Ascending aorta (tissue), 2 donors: Measurements from ENCODE around the gene PLA2G7. TPM values are rescaled to one million over a fixed set of nuclear protein-coding genes. Genes with fewer than 3 reads are reported as not detected.

ENCODE experiments used
- DNase-seq, 2 donors: peaks; one replicate each; pipeline ENCODE4 v3.0.0-alpha.2; 2019; ENCODE audit warnings: low spot score in 2 of 2
- H3K27ac ChIP-seq, 2 donors: fragments of 200-600 bp; sonication (generic); one replicate each; pipeline ENCODE4 v1.5.1; 2016 to 2017; ENCODE audit warnings: mild to moderate bottlenecking in 1 of 2
- H3K27me3 ChIP-seq: fragments of 200-600 bp; sonication (generic); one replicate; pipeline ENCODE4 v1.5.1; 2017
- H3K36me3 ChIP-seq, 2 donors: fragments of 200-600 bp; sonication (generic); one replicate each; pipeline ENCODE4 v1.5.1; 2016
- H3K4me1 ChIP-seq, 2 donors: fragments of 200-600 bp; sonication (generic); one replicate each; pipeline ENCODE4 v1.5.1; 2016 to 2017; ENCODE audit warnings: mild to moderate bottlenecking in 1 of 2
- H3K4me3 ChIP-seq, 2 donors: fragments of 200-600 bp; sonication (generic); one replicate each; pipeline ENCODE4 v1.5.1; 2016 to 2017; ENCODE audit warnings: mild to moderate bottlenecking in 1 of 2
- H3K9me3 ChIP-seq, 2 donors: fragments of 200-600 bp; sonication (generic); one replicate each; pipeline ENCODE4 v1.5.1; 2016
- intact Hi-C: fragments of 100-400 bp; cut with DNase I; formaldehyde crosslinking; loops from one replicate; pipeline ENCODE4 v1.15.1; 2023
- total RNA-seq: library from RNA; depleted of rRNA; stranded (reverse); fragments of >200 nt; gene quantifications from one replicate; pipeline ENCODE4 v1.1.0, GENCODE V29; 2016
- TF ChIP-seq, protein P1 (sequence below), 3 experiments: fragments of 200-600 bp in 2 of 3; fragments of 450-650 bp in 1 of 3; sonication (generic) in 2 of 3; IDR thresholded peaks; one replicate each; pipeline ENCODE4 v1.5.1; 2016 to 2019; ENCODE audit warnings: antibody characterized with exemption in 3 of 3, mild to moderate bottlenecking in 1 of 3, moderate library complexity in 1 of 3

The PLA2G7 gene
- total RNA-seq, 1 donor from 2014 or later = 2.1 TPM

- no peak for DNase-seq
- no peaks in the 10 kb centered on the region for H3K36me3 ChIP-seq
- no peak overlapping the region for H3K27ac ChIP-seq
- TF ChIP-seq, protein P1, sequence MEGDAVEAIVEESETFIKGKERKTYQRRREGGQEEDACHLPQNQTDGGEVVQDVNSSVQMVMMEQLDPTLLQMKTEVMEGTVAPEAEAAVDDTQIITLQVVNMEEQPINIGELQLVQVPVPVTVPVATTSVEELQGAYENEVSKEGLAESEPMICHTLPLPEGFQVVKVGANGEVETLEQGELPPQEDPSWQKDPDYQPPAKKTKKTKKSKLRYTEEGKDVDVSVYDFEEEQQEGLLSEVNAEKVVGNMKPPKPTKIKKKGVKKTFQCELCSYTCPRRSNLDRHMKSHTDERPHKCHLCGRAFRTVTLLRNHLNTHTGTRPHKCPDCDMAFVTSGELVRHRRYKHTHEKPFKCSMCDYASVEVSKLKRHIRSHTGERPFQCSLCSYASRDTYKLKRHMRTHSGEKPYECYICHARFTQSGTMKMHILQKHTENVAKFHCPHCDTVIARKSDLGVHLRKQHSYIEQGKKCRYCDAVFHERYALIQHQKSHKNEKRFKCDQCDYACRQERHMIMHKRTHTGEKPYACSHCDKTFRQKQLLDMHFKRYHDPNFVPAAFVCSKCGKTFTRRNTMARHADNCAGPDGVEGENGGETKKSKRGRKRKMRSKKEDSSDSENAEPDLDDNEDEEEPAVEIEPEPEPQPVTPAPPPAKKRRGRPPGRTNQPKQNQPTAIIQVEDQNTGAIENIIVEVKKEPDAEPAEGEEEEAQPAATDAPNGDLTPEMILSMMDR (IDR thresholded peaks at IDR 0.05) = no peak
- peaks cover 0 to 5% of the 10 kb centered on the region in 2 donors for H3K4me1 ChIP-seq
- H3K4me3 ChIP-seq = no peak overlapping the region
- no peaks in the 10 kb centered on the region for H3K9me3 ChIP-seq
- intact Hi-C loops = no loop called here
- H3K27me3 ChIP-seq = no peaks in the 10 kb centered on the region
Observed at GRCh38 chr6:46733341-46733801, 1.8 kb downstream of the PLA2G7 start.

DNA sequence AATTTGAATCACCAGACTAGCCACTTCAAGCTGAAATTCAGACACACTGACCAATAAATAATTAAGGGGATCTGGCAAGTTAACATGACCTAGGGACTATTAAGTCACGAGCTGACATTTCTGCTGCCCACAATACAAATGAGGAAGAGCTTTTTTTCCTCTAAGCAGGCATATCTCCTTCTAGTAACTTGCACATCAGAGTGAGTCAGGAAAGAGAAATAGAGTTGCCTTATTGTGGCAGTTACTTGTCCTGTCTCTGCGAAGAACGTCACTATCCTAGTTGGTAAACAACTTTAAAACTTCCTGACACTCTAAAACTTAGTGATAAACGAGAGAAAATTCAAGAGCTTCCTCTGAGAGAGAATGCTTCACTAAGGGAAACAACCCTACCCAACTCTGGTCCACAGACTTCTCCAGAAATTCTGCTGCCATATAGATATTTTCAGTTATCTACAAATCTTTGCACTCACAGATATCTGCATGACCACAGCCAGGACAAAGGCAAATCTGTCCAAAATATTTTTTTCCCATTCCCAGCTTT, 4.2 kb downstream of the PLA2G7 start:
- TF ChIP-seq, protein P1 (IDR thresholded peaks at IDR 0.05) = no peak
- no peaks in the 10 kb centered on the region for H3K9me3 ChIP-seq
- no peaks in the 10 kb centered on the region for H3K27me3 ChIP-seq
- intact Hi-C loops = no loop called here
- H3K4me1 ChIP-seq = peaks cover 0 to 5% of the 10 kb centered on the region in 2 donors
- DNase-seq = no peak
- H3K27ac ChIP-seq = no peak overlapping the region
- H3K4me3 ChIP-seq = no peak overlapping the region
- no peaks in the 10 kb centered on the region for H3K36me3 ChIP-seq

GRCh38 chr6:46729787-46730326, 5.3 kb downstream of the PLA2G7 start:
- Histone ChIP-seq H3K4me3 (no peak overlapping the region), H3K4me1 (no peaks in the 10 kb centered on the region), H3K27me3 (no peaks in the 10 kb centered on the region), H3K9me3 (no peaks in the 10 kb centered on the region), H3K36me3 (no peaks in the 10 kb centered on the region), H3K27ac (no peak overlapping the region)
- intact Hi-C loops = no loop called here
- no peak for DNase-seq
- TF ChIP-seq, protein P1 (IDR thresholded peaks at IDR 0.05) = no peak

DNA sequence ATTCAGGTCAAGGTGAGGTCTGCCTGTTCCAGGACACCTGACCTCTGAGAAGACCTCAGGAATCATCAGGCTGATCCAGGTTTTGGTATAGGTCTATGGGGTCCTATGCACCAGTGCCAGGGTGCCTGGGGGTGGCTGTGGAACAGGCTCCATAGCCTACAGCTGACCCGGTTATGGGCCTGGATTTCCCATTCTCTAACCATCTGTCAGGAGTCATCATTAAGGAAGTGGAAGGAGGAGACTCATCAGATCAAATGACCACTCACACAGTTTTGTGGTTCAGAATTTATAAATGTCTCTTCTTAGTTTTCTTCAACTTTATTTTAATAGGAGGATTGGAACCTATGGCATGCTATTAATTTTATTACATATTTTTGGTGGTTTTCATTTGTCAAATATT, 14.8 kb downstream of the PLA2G7 start:
- TF ChIP-seq, protein P1 (IDR thresholded peaks at IDR 0.05) = no peak
- Histone ChIP-seq H3K4me3 (no peak overlapping the region), H3K27me3 (no peaks in the 10 kb centered on the region), H3K27ac (no peak overlapping the region), H3K4me1 (no peaks in the 10 kb centered on the region), H3K9me3 (no peaks in the 10 kb centered on the region), H3K36me3 (no peaks in the 10 kb centered on the region)
- intact Hi-C loops = no loop called here
- no peak for DNase-seq

GRCh38 chr6:46719099-46719498, 16.1 kb downstream of the PLA2G7 start:
- Histone ChIP-seq H3K4me1 (no peaks in the 10 kb centered on the region), H3K36me3 (no peaks in the 10 kb centered on the region), H3K4me3 (no peak overlapping the region), H3K9me3 (no peaks in the 10 kb centered on the region), H3K27me3 (no peaks in the 10 kb centered on the region), H3K27ac (no peak overlapping the region)
- DNase-seq = no peak
- TF ChIP-seq, protein P1 (IDR thresholded peaks at IDR 0.05) = no peak
- intact Hi-C loops = no loop called here
